Fibroblast of pulmonary artery (primary cell): ENCODE measurements around the gene GRIK4.

Experiments
- DNase-seq: peaks from one replicate; pipeline ENCODE4 v3.0.0-alpha.2; 2010; ENCODE audit warnings: low read depth
- H3K4me3 ChIP-seq: replicated peaks from 2 replicates; pipeline ENCODE4 v1.5.1; 2011; ENCODE audit warnings: low read depth, mild to moderate bottlenecking, control low read depth, low read length, moderate library complexity
- CTCF ChIP-seq: IDR thresholded peaks from 2 replicates; pipeline ENCODE4 v1.5.1; 2011; ENCODE audit warnings: mild to moderate bottlenecking, control low read depth, low read length, inconsistent platforms; ENCODE audit errors: missing control alignments

GRIK4 gene

GRCh38 chr11:120873966-120874735 is 362.6 kb downstream of the GRIK4 start:
- DNase-seq, result no peak
- no peak for TF ChIP-seq CTCF
- no peak overlapping the region for H3K4me3 ChIP-seq

- no peak overlapping the region for H3K4me3 ChIP-seq
- no peak for TF ChIP-seq CTCF
- no peak for DNase-seq
These were observed 364.4 kb downstream of the GRIK4 start for GRCh38 chr11:120875986-120876385.

GRCh38 chr11:120877746-120878365 is 366.3 kb downstream of the GRIK4 start:
- no peak for DNase-seq
- no peak for TF ChIP-seq CTCF
- H3K4me3 ChIP-seq, result no peak overlapping the region

GRCh38 chr11:120878781-120879180 is 367.2 kb downstream of the GRIK4 start:
- H3K4me3 ChIP-seq, result no peak overlapping the region
- TF ChIP-seq CTCF, result no peak
- DNase-seq, result no peak

GRCh38 chr11:120880498-120881175 is 369.1 kb downstream of the GRIK4 start:
- TF ChIP-seq CTCF, result no peak
- no peak for DNase-seq
- no peak overlapping the region for H3K4me3 ChIP-seq

- peak; percentile 16 for DNase-seq
- no peak for TF ChIP-seq CTCF
- H3K4me3 ChIP-seq, result no peak overlapping the region
These were observed 370.0 kb downstream of the GRIK4 start for GRCh38 chr11:120881596-120881995.
